H1 (cell line): Measurements from ENCODE around the gene EPB41L3. TPM values are rescaled to one million over a fixed set of nuclear protein-coding genes. Genes with fewer than 3 reads are reported as not detected.

Experiments used
- GTF2F1 ChIP-seq: IDR thresholded peaks from 2 replicates; pipeline ENCODE4 v1.6.1; 2012; ENCODE audit warnings: low read depth, low read length, improper control_type of control experiment, borderline replicate concordance
- RNF2 ChIP-seq: fragments of 200-900, 300-1000 bp; sonication (generic); IDR thresholded peaks from 2 replicates; pipeline ENCODE4 v1.7.1; 2016; ENCODE audit warnings: borderline replicate concordance, low read depth, mild to moderate bottlenecking, antibody characterized with exemption, low read length; ENCODE audit not compliant: poor library complexity, severe bottlenecking; ENCODE audit errors: missing control alignments
- polyA plus RNA-seq, 7 experiments: library from polyadenylated mRNA; depleted of rRNA in 3 of 7; stranded (reverse) in 5 of 7; unstranded in 2 of 7; fragments of >200 nt in 5 of 7; fragments of 200-250 nt in 2 of 7; gene quantifications; 1 replicate in 5 of 7; 2 replicates in 1 of 7; 4 replicates in 1 of 7; pipeline versions ENCODE4 v1.2.1 to v1.2.3, GENCODE V29; 2011 to 2013; ENCODE audit warnings: missing spikeins in 2 of 7, mixed read lengths in 2 of 7
- total RNA-seq: library from RNA; stranded (reverse); fragmentation: NEBNext Ultra II Directional; extraction: Animal tissue kit (Norgen Biotek cat#: 25700); gene quantifications from 2 replicates; pipeline ENCODE4 v1.2.1, GENCODE V29; 2021
- TF ChIP-seq, protein P1 (sequence below): IDR thresholded peaks from 2 replicates; pipeline ENCODE4 v1.6.1; 2011; ENCODE audit warnings: low read length, improper control_type of control experiment

EPB41L3 gene
- total and polyA plus RNA-seq, 2 of the 8 experiments (the other 6 are each of a cell fraction or from before 2014, with no cell fraction given) = 7.9 to 16.1 TPM

DNA sequence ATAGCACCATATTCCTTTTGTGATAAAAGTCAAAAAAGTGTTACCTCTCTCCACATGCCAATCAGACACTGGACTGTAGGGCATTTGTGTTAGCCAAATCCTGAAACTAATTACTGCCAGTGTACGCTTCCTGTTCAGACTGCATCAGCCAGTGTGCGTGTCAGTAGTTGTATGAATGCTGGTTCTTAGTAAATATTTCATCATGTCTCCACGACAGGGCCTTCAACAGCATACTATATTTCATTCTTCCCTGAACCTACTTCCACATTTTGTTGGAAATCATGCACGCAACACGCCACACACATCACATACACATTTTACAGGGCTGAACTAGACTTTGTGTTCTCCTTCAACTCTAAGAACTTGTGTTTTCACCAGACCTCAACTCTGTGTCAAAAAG, 77.5 kb downstream of the EPB41L3 start (continued):
- TF ChIP-seq, protein P1, sequence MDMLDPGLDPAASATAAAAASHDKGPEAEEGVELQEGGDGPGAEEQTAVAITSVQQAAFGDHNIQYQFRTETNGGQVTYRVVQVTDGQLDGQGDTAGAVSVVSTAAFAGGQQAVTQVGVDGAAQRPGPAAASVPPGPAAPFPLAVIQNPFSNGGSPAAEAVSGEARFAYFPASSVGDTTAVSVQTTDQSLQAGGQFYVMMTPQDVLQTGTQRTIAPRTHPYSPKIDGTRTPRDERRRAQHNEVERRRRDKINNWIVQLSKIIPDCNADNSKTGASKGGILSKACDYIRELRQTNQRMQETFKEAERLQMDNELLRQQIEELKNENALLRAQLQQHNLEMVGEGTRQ = no peak
- TF ChIP-seq GTF2F1 (no peak), RNF2 (no peak)
- TF ChIP-seq, all 59 proteins: peak for 0
